Neural cell (in vitro differentiated cells): ENCODE data around the gene BCAN. TPM values are rescaled to one million over a fixed set of nuclear protein-coding genes. Genes with fewer than 3 reads are reported as not detected.

ENCODE experiments used
- H2AFZ ChIP-seq: fragments of 200-600, 300-800 bp; sonication (generic), shearing (Covaris generic); 2 replicates; pipeline ENCODE4 v1.6.0; 2014; ENCODE audit warnings: low read depth, mild to moderate bottlenecking, antibody characterized with exemption, low read length, moderate library complexity
- H3F3A ChIP-seq: fragments of 200-600 bp; shearing (Covaris generic); 2 replicates; pipeline ENCODE4 v1.6.1; 2016; ENCODE audit warnings: mild to moderate bottlenecking, moderate library complexity, mixed read lengths, antibody characterized with exemption, low read length; ENCODE audit not compliant: insufficient read depth, poor library complexity, severe bottlenecking
- H3K27ac ChIP-seq: fragments of 200-600, 300-800 bp; sonication (generic), shearing (Covaris generic); 2 replicates; pipeline ENCODE4 v1.5.1; 2014; ENCODE audit warnings: mild to moderate bottlenecking, low read length, moderate library complexity
- H3K27me3 ChIP-seq: fragments of 300-800, 200-600 bp; sonication (generic), shearing (Covaris generic); 2 replicates; pipeline ENCODE4 v1.6.0; 2014; ENCODE audit warnings: mild to moderate bottlenecking, low read depth, low read length, moderate library complexity; ENCODE audit not compliant: insufficient read depth
- H3K36me3 ChIP-seq: fragments of 300-800, 200-600 bp; sonication (generic), shearing (Covaris generic); 2 replicates; pipeline ENCODE4 v1.5.1; 2014; ENCODE audit warnings: mild to moderate bottlenecking, antibody characterized with exemption, low read length, moderate library complexity; ENCODE audit not compliant: insufficient read depth
- H3K4me2 ChIP-seq: fragments of 300-800, 200-600 bp; sonication (generic), shearing (Covaris generic); 2 replicates; pipeline ENCODE4 v1.6.0; 2014; ENCODE audit warnings: mild to moderate bottlenecking, low read length
- H3K4me3 ChIP-seq: fragments of 300-800, 200-600 bp; sonication (generic), shearing (Covaris generic); 2 replicates; pipeline ENCODE4 v1.5.1; 2014; ENCODE audit warnings: mild to moderate bottlenecking, low read length, moderate library complexity
- H3K79me2 ChIP-seq: fragments of 200-600 bp; shearing (Covaris generic); replicated peaks from 2 replicates; pipeline ENCODE4 v1.6.0; 2014; ENCODE audit warnings: mild to moderate bottlenecking, low read length, moderate library complexity; ENCODE audit not compliant: insufficient read depth
- H3K9ac ChIP-seq: fragments of 300-800, 200-600 bp; sonication (generic), shearing (Covaris generic); 2 replicates; pipeline ENCODE4 v1.6.1; 2016; ENCODE audit warnings: mild to moderate bottlenecking, low read length, mixed read lengths
- H3K9me2 ChIP-seq: fragments of 200-600 bp; shearing (Covaris generic); 2 replicates; pipeline ENCODE4 v1.6.1; 2016; ENCODE audit warnings: mild to moderate bottlenecking, low read length, mixed read lengths; ENCODE audit not compliant: insufficient read depth
- H3K9me3 ChIP-seq: fragments of 200-600, 300-800 bp; sonication (generic), shearing (Covaris generic); 2 replicates; pipeline ENCODE4 v1.6.1; 2016; ENCODE audit warnings: mild to moderate bottlenecking, mixed run types, low read length, moderate library complexity, mixed read lengths
- H4K20me1 ChIP-seq: fragments of 200-600 bp; shearing (Covaris generic); 2 replicates; pipeline ENCODE4 v1.6.1; 2016; ENCODE audit warnings: mild to moderate bottlenecking, mixed run types; ENCODE audit not compliant: insufficient read depth
- CTCF ChIP-seq: fragments of 450-650 bp; IDR thresholded peaks from 2 replicates; pipeline ENCODE4 v1.5.1; 2014; ENCODE audit warnings: antibody characterized with exemption, mild to moderate bottlenecking, moderate library complexity; ENCODE audit not compliant: poor library complexity, severe bottlenecking
- EP300 ChIP-seq: fragments of 450-650 bp; conservative IDR thresholded peaks from 2 replicates; pipeline ENCODE4 v1.6.1; 2014; ENCODE audit warnings: antibody characterized with exemption, mild to moderate bottlenecking, moderate library complexity; ENCODE audit not compliant: poor library complexity, severe bottlenecking
- EZH2 ChIP-seq: fragments of 200-600, 300-800 bp; shearing (Covaris generic), sonication (generic); IDR thresholded peaks from 2 replicates; pipeline ENCODE4 v1.6.1; 2014; ENCODE audit warnings: antibody characterized with exemption, low read length, borderline replicate concordance, mild to moderate bottlenecking; ENCODE audit not compliant: insufficient read depth, poor library complexity, severe bottlenecking
- MXI1 ChIP-seq: fragments of 450-650 bp; conservative IDR thresholded peaks from 2 replicates; pipeline ENCODE4 v1.6.1; 2014; ENCODE audit warnings: antibody characterized with exemption, mild to moderate bottlenecking; ENCODE audit not compliant: poor library complexity, severe bottlenecking
- POLR2AphosphoS5 ChIP-seq: IDR thresholded peaks from 2 replicates; pipeline ENCODE4 v1.6.1; 2012
- RAD21 ChIP-seq: fragments of 450-650 bp; conservative IDR thresholded peaks from 2 replicates; pipeline ENCODE4 v1.6.1; 2014; ENCODE audit warnings: antibody characterized with exemption, mild to moderate bottlenecking, moderate library complexity
- REST ChIP-seq: IDR thresholded peaks from 2 replicates; pipeline ENCODE4 v1.6.1; 2012; ENCODE audit warnings: borderline replicate concordance
- SMC3 ChIP-seq: fragments of 450-650 bp; conservative IDR thresholded peaks from 2 replicates; pipeline ENCODE4 v1.6.1; 2014; ENCODE audit warnings: antibody characterized with exemption, mild to moderate bottlenecking, moderate library complexity; ENCODE audit not compliant: poor library complexity
- TAF1 ChIP-seq: IDR thresholded peaks from 2 replicates; pipeline ENCODE4 v1.6.1; 2012; ENCODE audit warnings: low read depth
- polyA plus RNA-seq: library from polyadenylated mRNA; depleted of rRNA; stranded (reverse); fragments of >200 nt; gene quantifications from 2 replicates; pipeline ENCODE4 v1.2.3, GENCODE V29; 2014

Gene BCAN
- polyA plus RNA-seq, 1 donor from 2014 or later: not detected

GRCh38 chr1:156642265-156643048 lies 540 bp downstream of the BCAN start:
- Histone ChIP-seq H2AFZ (no peak overlapping the region), H3K4me2 (peak overlapping the region; percentile 35), H3F3A (no peaks in the 10 kb centered on the region), H3K27ac (no peak overlapping the region), H3K9ac (peak overlapping the region; percentile 54), H3K9me3 (no peaks in the 10 kb centered on the region), H3K4me3 (peak overlapping the region; percentile 71), H3K9me2 (no peaks in the 10 kb centered on the region), H3K27me3 (peaks cover 37% of the 10 kb centered on the region), H3K79me2 (no peaks in the 10 kb centered on the region), H3K36me3 (no peaks in the 10 kb centered on the region), H4K20me1 (no peaks in the 10 kb centered on the region)
- TF ChIP-seq EZH2: no peak
- peak; percentile 2 for TF ChIP-seq CTCF

GRCh38 chr1:156643049-156643777 lies 1.3 kb downstream of the BCAN start:
- H3K4me2 ChIP-seq: no peak overlapping the region

More at GRCh38 chr1:156643049-156643777, 1.3 kb downstream of the BCAN start:
- H3K9ac ChIP-seq: no peak overlapping the region
- no peaks in the 10 kb centered on the region for H3K79me2 ChIP-seq
- peak overlapping the region; percentile 71 for H3K4me3 ChIP-seq
- no peaks in the 10 kb centered on the region for H3K9me2 ChIP-seq
- no peaks in the 10 kb centered on the region for H3F3A ChIP-seq
- H3K36me3 ChIP-seq: no peaks in the 10 kb centered on the region
- H2AFZ ChIP-seq: no peak overlapping the region
- no peak for TF ChIP-seq TAF1
- no peak for TF ChIP-seq SMC3
- no peak for TF ChIP-seq REST
- no peak for TF ChIP-seq CTCF
- TF ChIP-seq EP300: no peak
- no peak for TF ChIP-seq RAD21
- TF ChIP-seq POLR2AphosphoS5: no peak
- no peak for TF ChIP-seq EZH2
- no peak for TF ChIP-seq MXI1
- no peak overlapping the region for H3K27ac ChIP-seq
- no peaks in the 10 kb centered on the region for H3K9me3 ChIP-seq
- no peaks in the 10 kb centered on the region for H4K20me1 ChIP-seq
- peaks cover 45% of the 10 kb centered on the region for H3K27me3 ChIP-seq
